ENCODE results near the gene TBX10. TPM values are rescaled to one million over a fixed set of nuclear protein-coding genes. Genes with fewer than 3 reads are reported as not detected.

The TBX10 gene
- total RNA-seq, 1 donor from 2014 or later: not detected

DNA sequence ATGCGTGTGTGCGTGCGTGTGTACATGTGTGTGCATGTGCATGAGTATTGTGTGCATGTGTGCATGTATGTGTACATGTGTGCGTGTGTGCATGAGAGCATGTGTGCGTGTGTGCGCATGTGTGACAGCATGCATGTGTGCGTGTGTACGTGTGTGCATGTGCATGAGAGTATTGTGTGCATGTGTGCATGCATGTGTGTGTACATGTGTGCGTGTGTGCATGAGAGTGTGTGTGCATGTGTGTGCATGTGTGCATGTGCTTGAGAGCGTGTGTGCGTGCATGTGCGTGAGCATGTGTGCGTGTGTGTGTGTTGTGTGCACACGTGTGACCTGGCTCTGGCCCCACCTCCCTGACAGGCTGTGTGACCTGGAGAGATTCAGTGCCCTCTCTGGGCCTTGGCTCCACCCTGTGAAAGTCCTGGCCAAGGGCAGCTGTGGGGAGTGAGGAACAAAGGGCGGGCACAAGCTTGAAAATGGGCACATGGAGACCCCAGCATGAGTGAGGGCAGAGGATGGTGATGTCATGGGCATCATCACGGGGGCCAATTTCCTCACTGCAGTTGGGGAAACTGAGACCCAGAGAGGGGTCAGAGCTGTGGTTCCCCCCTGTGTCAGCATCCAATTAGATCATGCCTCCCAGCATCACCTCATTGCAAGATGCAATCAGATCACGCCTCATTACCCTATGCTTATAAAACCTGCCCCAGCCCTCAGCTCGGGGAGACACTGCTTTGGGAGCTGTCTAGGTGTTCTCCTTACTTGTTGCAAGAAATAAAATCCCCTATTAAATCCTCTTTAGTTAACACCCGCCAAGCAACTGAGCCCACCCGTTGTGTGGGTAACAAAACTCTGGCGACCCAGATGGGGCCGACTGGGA lies 10.3 kb upstream of the TBX10 start:
- peaks cover 15% of the 10 kb centered on the region for H3K27me3 Mint-ChIP-seq (ENCODE audit: low read depth, unreplicated experiment)
- H3K27me3 ChIP-seq (ENCODE audit: insufficient read depth, low read length): peaks cover 2% of the 10 kb centered on the region
- H3K36me3 Mint-ChIP-seq (ENCODE audit: low read depth, unreplicated experiment): no peaks in the 10 kb centered on the region
- FAIRE-seq (no peak), DNase-seq (ENCODE audit: low read depth) (no peak)
- H3K4me2 ChIP-seq (ENCODE audit: low read length): no peak overlapping the region
- no peak overlapping the region for H3K27ac ChIP-seq (ENCODE audit: low read depth, low read length)
- H3K27ac Mint-ChIP-seq (ENCODE audit: unreplicated experiment): no peak overlapping the region
- no peak overlapping the region for H3K4me3 ChIP-seq (ENCODE audit: insufficient read depth, low read depth, low read length)
- H3K4me1 ChIP-seq (ENCODE audit: insufficient read depth, low read length): no peaks in the 10 kb centered on the region
- H3K9me3 Mint-ChIP-seq (ENCODE audit: unreplicated experiment): no peaks in the 10 kb centered on the region
- H3K4me1 Mint-ChIP-seq (ENCODE audit: low read depth, unreplicated experiment): no peaks in the 10 kb centered on the region
- no peaks in the 10 kb centered on the region for H3K36me3 ChIP-seq (ENCODE audit: insufficient read depth, low read length)
- H3K79me2 ChIP-seq (ENCODE audit: insufficient read depth, low read length): no peaks in the 10 kb centered on the region
- H3K9me3 ChIP-seq (ENCODE audit: insufficient read depth, low read depth, low read length): peaks cover 3% of the 10 kb centered on the region
- no peak overlapping the region for H2AFZ ChIP-seq (ENCODE audit: low read depth, low read length)
- H3K4me3 Mint-ChIP-seq (ENCODE audit: unreplicated experiment): no peak overlapping the region
- no peaks in the 10 kb centered on the region for H4K20me1 ChIP-seq (ENCODE audit: insufficient read depth, low read length)
- H3K9ac ChIP-seq (ENCODE audit: low read length): no peak overlapping the region
- TF ChIP-seq EZH2 (IDR thresholded peaks at IDR 0.05; ENCODE audit: insufficient read depth, low read length): no peak
- TF ChIP-seq, protein P1, sequence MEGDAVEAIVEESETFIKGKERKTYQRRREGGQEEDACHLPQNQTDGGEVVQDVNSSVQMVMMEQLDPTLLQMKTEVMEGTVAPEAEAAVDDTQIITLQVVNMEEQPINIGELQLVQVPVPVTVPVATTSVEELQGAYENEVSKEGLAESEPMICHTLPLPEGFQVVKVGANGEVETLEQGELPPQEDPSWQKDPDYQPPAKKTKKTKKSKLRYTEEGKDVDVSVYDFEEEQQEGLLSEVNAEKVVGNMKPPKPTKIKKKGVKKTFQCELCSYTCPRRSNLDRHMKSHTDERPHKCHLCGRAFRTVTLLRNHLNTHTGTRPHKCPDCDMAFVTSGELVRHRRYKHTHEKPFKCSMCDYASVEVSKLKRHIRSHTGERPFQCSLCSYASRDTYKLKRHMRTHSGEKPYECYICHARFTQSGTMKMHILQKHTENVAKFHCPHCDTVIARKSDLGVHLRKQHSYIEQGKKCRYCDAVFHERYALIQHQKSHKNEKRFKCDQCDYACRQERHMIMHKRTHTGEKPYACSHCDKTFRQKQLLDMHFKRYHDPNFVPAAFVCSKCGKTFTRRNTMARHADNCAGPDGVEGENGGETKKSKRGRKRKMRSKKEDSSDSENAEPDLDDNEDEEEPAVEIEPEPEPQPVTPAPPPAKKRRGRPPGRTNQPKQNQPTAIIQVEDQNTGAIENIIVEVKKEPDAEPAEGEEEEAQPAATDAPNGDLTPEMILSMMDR (IDR thresholded peaks at IDR 0.05; ENCODE audit: insufficient read depth, low read depth, low read length): no peak

DNA sequence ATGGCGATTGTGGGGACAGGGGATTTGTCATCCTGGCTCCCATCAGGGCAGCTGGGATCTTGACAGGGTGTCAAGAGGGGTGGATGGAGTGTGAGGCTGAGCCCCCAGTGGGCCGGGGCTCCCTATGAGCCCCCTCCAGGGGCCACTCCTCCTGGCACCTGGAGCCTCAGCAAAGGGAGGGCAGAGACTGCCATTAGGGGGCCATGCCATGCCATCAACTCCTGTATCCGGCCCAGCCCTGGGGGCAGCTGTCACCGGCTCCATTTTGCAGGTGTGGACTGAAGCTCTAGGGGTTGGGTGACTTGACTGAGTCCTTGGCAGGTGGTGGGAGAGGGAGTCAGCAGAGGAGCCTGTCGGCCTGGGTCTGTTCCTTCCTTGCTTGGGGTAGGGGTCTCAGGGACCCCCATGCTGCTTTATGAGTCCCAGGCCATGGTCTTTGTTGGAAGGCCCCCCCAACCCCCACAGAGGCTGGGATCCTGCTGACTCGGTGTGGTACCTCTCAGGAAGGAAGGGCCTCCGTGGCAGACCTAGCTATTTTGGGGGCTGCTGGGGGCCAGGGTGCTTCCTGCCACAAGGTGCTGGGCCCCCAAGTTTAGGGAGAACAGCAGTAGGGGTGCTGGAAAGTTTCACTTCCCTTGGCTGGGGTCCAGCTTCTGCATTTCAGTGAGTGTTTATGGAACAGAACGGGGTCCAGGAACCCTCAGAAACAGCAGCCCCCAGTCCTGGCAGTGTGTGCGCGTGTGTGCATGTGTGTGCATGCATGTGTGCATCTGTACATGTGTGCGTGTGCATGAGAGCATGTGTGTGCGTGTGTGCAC lies 9.4 kb upstream of the TBX10 start:
- H3K4me2 ChIP-seq (ENCODE audit: low read length): no peak overlapping the region
- Mint-ChIP-seq H3K4me1 (ENCODE audit: low read depth, unreplicated experiment) (no peaks in the 10 kb centered on the region), H3K36me3 (ENCODE audit: low read depth, unreplicated experiment) (no peaks in the 10 kb centered on the region), H3K4me3 (ENCODE audit: unreplicated experiment) (no peak overlapping the region), H3K27me3 (ENCODE audit: low read depth, unreplicated experiment) (peaks cover 15% of the 10 kb centered on the region), H3K27ac (ENCODE audit: unreplicated experiment) (no peak overlapping the region), H3K9me3 (ENCODE audit: unreplicated experiment) (peaks cover under 1% of the 10 kb centered on the region)
- no peaks in the 10 kb centered on the region for H3K4me1 ChIP-seq (ENCODE audit: insufficient read depth, low read length)
- peaks cover 2% of the 10 kb centered on the region for H3K27me3 ChIP-seq (ENCODE audit: insufficient read depth, low read length)
- no peak overlapping the region for H3K9ac ChIP-seq (ENCODE audit: low read length)
- H3K79me2 ChIP-seq (ENCODE audit: insufficient read depth, low read length): no peaks in the 10 kb centered on the region
- H3K4me3 ChIP-seq (ENCODE audit: insufficient read depth, low read depth, low read length): no peak overlapping the region
- no peak overlapping the region for H3K27ac ChIP-seq (ENCODE audit: low read depth, low read length)
- DNase-seq (ENCODE audit: low read depth) (no peak), FAIRE-seq (no peak)
- peaks cover 3% of the 10 kb centered on the region for H3K9me3 ChIP-seq (ENCODE audit: insufficient read depth, low read depth, low read length)
- H4K20me1 ChIP-seq (ENCODE audit: insufficient read depth, low read length): no peaks in the 10 kb centered on the region
- no peaks in the 10 kb centered on the region for H3K36me3 ChIP-seq (ENCODE audit: insufficient read depth, low read length)
- TF ChIP-seq, protein P1 (IDR thresholded peaks at IDR 0.05; ENCODE audit: insufficient read depth, low read depth, low read length): no peak
- no peak for TF ChIP-seq EZH2 (IDR thresholded peaks at IDR 0.05; ENCODE audit: insufficient read depth, low read length)
- no peak overlapping the region for H2AFZ ChIP-seq (ENCODE audit: low read depth, low read length)
